Smooth muscle cell (in vitro differentiated cells): ENCODE data around the gene CFDP1. TPM values are rescaled to one million over a fixed set of nuclear protein-coding genes. Genes with fewer than 3 reads are reported as not detected.
A peak's percentile ranks its signal among the peaks of the same experiment; 100 is the strongest.

ENCODE experiments used
- DNase-seq: peaks from one replicate; lab custom pipeline; 2025; ENCODE audit not compliant: unreplicated experiment; lab: John Stamatoyannopoulos, UW
- H2AFZ ChIP-seq: fragments of 200-600 bp; sonication (generic); 2 replicates; pipeline ENCODE4 v1.6.0; 2016; ENCODE audit warnings: antibody characterized with exemption, low read depth, mild to moderate bottlenecking
- H3F3A ChIP-seq: fragments of 200-600 bp; sonication (generic); 2 replicates; pipeline ENCODE4 v1.6.0; 2017; ENCODE audit warnings: antibody characterized with exemption, low read depth
- H3K27ac ChIP-seq: fragments of 200-600 bp; sonication (generic); 2 replicates; pipeline ENCODE4 v1.5.1; 2016; ENCODE audit warnings: low read depth, mild to moderate bottlenecking
- H3K27me3 ChIP-seq: fragments of 200-600 bp; sonication (generic); 2 replicates; pipeline ENCODE4 v1.6.1; 2016; ENCODE audit warnings: low read depth, mild to moderate bottlenecking
- H3K36me3 ChIP-seq: fragments of 200-600 bp; sonication (generic); 2 replicates; pipeline ENCODE4 v1.5.1; 2016; ENCODE audit warnings: low read depth
- H3K4me1 ChIP-seq: fragments of 200-600 bp; sonication (generic); 2 replicates; pipeline ENCODE4 v1.5.1; 2016; ENCODE audit warnings: low read depth
- H3K4me2 ChIP-seq: fragments of 200-600 bp; sonication (generic); 2 replicates; pipeline ENCODE4 v1.6.0; 2016; ENCODE audit warnings: mild to moderate bottlenecking
- H3K4me3 ChIP-seq: fragments of 200-600 bp; sonication (generic); 2 replicates; pipeline ENCODE4 v1.5.1; 2016; ENCODE audit warnings: mild to moderate bottlenecking
- H3K79me2 ChIP-seq: fragments of 200-600 bp; sonication (generic); 2 replicates; pipeline ENCODE4 v1.6.0; 2016; ENCODE audit warnings: low read depth, mild to moderate bottlenecking
- H3K9ac ChIP-seq: fragments of 200-600 bp; sonication (generic); 2 replicates; pipeline ENCODE4 v1.6.0; 2016; ENCODE audit warnings: low read depth
- H3K9me3 ChIP-seq: fragments of 200-600 bp; sonication (generic); replicated peaks from 2 replicates; pipeline ENCODE4 v1.5.1; 2016; ENCODE audit warnings: low read depth
- H4K20me1 ChIP-seq: fragments of 200-600 bp; sonication (generic); 2 replicates; pipeline ENCODE4 v1.6.0; 2016; ENCODE audit warnings: low read depth
- WGBS: methylation state at CpG from one replicate; pipeline ENCODE4 v1.1.7; 2016; ENCODE audit warnings: low lambda C conversion rate; 5-methylcytosine and 5-hydroxymethylcytosine counted together
- polyA plus RNA-seq: library from polyadenylated mRNA; unstranded; fragments of >200 nt; fragmentation: Nextera tagmentation; extraction: Ambion mirVana; gene quantifications from 2 replicates; pipeline ENCODE4 v1.2.1, GENCODE V29; 2016
- total RNA-seq: library from RNA; depleted of rRNA; stranded (reverse); fragments of >200 nt; gene quantifications from 2 replicates; pipeline ENCODE4 v1.2.3, GENCODE V29; 2014
- TF ChIP-seq, protein P1 (sequence below): fragments of 200-600 bp; sonication (generic); IDR thresholded peaks from 2 replicates; pipeline ENCODE4 v1.5.1; 2017; ENCODE audit warnings: borderline replicate concordance, mild to moderate bottlenecking, antibody characterized with exemption; ENCODE audit not compliant: insufficient read depth, poor library complexity, severe bottlenecking

The CFDP1 gene
- total and polyA plus RNA-seq, 2 experiments from 2014 or later: 59.0 to 91.0 TPM

DNA sequence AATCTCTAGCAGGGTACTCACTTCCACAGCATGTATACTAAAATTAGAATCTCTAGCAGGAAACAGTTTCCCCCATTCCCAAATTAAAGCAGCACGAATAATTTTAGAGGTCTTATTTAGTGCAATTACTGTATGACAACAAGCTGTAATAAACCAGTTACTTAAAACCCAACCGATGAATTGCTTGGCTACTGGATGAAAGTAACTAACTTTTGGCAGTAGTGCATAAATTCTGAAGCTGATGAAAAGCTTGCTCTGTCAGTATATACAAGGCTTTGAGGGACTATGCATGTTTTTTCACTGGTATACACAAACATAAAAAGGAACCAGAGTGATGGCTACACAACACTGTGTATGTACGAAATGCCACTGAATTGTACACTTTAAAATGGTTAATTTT lies 89.4 kb downstream of the CFDP1 start:
- no peak for DNase-seq
- Histone ChIP-seq H3K4me3 (no peak overlapping the region), H3K4me1 (peaks cover 18% of the 10 kb centered on the region), H3K4me2 (no peak overlapping the region), H3K79me2 (no peaks in the 10 kb centered on the region), H3K27me3 (no peaks in the 10 kb centered on the region), H4K20me1 (peaks cover 3% of the 10 kb centered on the region), H3K36me3 (no peaks in the 10 kb centered on the region), H3K9ac (no peak overlapping the region), H3K9me3 (no peaks in the 10 kb centered on the region), H2AFZ (no peak overlapping the region), H3K27ac (no peak overlapping the region), H3F3A (peaks cover 11% of the 10 kb centered on the region)
- TF ChIP-seq, protein P1, sequence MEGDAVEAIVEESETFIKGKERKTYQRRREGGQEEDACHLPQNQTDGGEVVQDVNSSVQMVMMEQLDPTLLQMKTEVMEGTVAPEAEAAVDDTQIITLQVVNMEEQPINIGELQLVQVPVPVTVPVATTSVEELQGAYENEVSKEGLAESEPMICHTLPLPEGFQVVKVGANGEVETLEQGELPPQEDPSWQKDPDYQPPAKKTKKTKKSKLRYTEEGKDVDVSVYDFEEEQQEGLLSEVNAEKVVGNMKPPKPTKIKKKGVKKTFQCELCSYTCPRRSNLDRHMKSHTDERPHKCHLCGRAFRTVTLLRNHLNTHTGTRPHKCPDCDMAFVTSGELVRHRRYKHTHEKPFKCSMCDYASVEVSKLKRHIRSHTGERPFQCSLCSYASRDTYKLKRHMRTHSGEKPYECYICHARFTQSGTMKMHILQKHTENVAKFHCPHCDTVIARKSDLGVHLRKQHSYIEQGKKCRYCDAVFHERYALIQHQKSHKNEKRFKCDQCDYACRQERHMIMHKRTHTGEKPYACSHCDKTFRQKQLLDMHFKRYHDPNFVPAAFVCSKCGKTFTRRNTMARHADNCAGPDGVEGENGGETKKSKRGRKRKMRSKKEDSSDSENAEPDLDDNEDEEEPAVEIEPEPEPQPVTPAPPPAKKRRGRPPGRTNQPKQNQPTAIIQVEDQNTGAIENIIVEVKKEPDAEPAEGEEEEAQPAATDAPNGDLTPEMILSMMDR: no peak
- WGBS: 38% methylated on average over 3 of the region's 3 CpGs

DNA sequence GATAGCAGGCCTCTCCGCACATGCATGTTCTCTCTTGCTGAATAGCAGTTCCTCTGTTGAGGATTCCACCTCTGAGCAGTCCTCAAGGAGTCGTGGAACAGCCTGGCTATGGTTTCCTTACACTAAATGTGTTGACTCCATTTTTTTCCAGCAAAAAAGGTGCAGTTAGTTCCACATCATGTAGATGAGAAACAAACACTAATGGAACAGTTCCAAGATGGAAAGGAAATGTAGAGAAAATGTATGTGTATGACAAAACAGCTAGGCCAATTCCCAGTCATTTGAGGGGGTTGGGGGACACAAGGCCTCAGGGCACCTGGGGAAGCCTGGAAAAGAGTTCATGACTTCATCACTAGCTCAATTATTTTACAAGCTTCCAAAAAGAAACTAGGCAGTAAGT lies 90.0 kb downstream of the CFDP1 start:
- Histone ChIP-seq H2AFZ (no peak overlapping the region), H3F3A (peaks cover 11% of the 10 kb centered on the region), H3K27ac (peak overlapping the region; percentile 50), H3K4me2 (no peak overlapping the region), H3K9ac (no peak overlapping the region), H3K27me3 (no peaks in the 10 kb centered on the region), H3K79me2 (no peaks in the 10 kb centered on the region), H3K4me3 (no peak overlapping the region), H3K36me3 (no peaks in the 10 kb centered on the region), H3K9me3 (no peaks in the 10 kb centered on the region), H4K20me1 (peaks cover 3% of the 10 kb centered on the region), H3K4me1 (peaks cover 18% of the 10 kb centered on the region)
- 83% methylated on average over 2 of the region's 2 CpGs for WGBS
- TF ChIP-seq, protein P1: no peak
- no peak for DNase-seq

- no peaks in the 10 kb centered on the region for H3K27me3 ChIP-seq
- H2AFZ ChIP-seq: no peak overlapping the region
- peaks cover 3% of the 10 kb centered on the region for H4K20me1 ChIP-seq
- peak overlapping the region; percentile 50 for H3K27ac ChIP-seq
- 52% methylated on average over 2 of the region's 2 CpGs for WGBS
- H3K4me2 ChIP-seq: no peak overlapping the region
- H3F3A ChIP-seq: peaks cover 11% of the 10 kb centered on the region
- no peaks in the 10 kb centered on the region for H3K79me2 ChIP-seq
- no peaks in the 10 kb centered on the region for H3K9me3 ChIP-seq
- H3K36me3 ChIP-seq: no peaks in the 10 kb centered on the region
- TF ChIP-seq, protein P1: no peak
- H3K9ac ChIP-seq: no peak overlapping the region
- DNase-seq: no peak
- H3K4me3 ChIP-seq: no peak overlapping the region
- H3K4me1 ChIP-seq: peaks cover 18% of the 10 kb centered on the region
Observed at GRCh38 chr16:75342308-75342811, 90.9 kb downstream of the CFDP1 start.
